Astrocyte (in vitro differentiated cells and primary cell): ENCODE data around the gene SCYGR1. TPM values are rescaled to one million over a fixed set of nuclear protein-coding genes. Genes with fewer than 3 reads are reported as not detected.

Experiments
- DNase-seq: peaks from one replicate; pipeline ENCODE4 v3.0.0-alpha.2; 2010; ENCODE audit warnings: low read depth
- FAIRE-seq: peaks from 2 replicates; lab custom pipeline; 2011; peaks lifted over from hg19 to GRCh38; lab: Jason Lieb, UNC
- H2AFZ ChIP-seq: 2 replicates; pipeline ENCODE4 v1.6.0; 2012; ENCODE audit warnings: low read depth, low read length, inconsistent platforms
- H3K27ac ChIP-seq: 2 replicates; pipeline ENCODE4 v1.5.1; 2011; ENCODE audit warnings: low read depth, low read length, inconsistent platforms
- H3K27me3 ChIP-seq: 2 replicates; pipeline ENCODE4 v1.6.0; 2011; ENCODE audit warnings: low read length, inconsistent platforms; ENCODE audit not compliant: insufficient read depth
- H3K36me3 ChIP-seq: 2 replicates; pipeline ENCODE4 v1.5.1; 2011; ENCODE audit warnings: low read length, inconsistent platforms; ENCODE audit not compliant: insufficient read depth
- H3K4me1 ChIP-seq: 2 replicates; pipeline ENCODE4 v1.5.1; 2011; ENCODE audit warnings: low read length, inconsistent platforms; ENCODE audit not compliant: insufficient read depth
- H3K4me2 ChIP-seq: 2 replicates; pipeline ENCODE4 v1.6.0; 2012; ENCODE audit warnings: low read length, inconsistent platforms
- H3K4me3 ChIP-seq: 2 replicates; pipeline ENCODE4 v1.5.1; 2011; ENCODE audit warnings: low read depth, mild to moderate bottlenecking, low read length, inconsistent platforms; ENCODE audit not compliant: insufficient read depth
- H3K79me2 ChIP-seq: 2 replicates; pipeline ENCODE4 v1.6.0; 2012; ENCODE audit warnings: mild to moderate bottlenecking, low read length, inconsistent platforms; ENCODE audit not compliant: insufficient read depth
- H3K9ac ChIP-seq: 2 replicates; pipeline ENCODE4 v1.6.0; 2012; ENCODE audit warnings: mild to moderate bottlenecking, low read length, inconsistent platforms
- H3K9me3 ChIP-seq: 2 replicates; pipeline ENCODE4 v1.5.1; 2012; ENCODE audit warnings: low read depth, mild to moderate bottlenecking, low read length, inconsistent platforms; ENCODE audit not compliant: insufficient read depth
- H4K20me1 ChIP-seq: 2 replicates; pipeline ENCODE4 v1.6.0; 2012; ENCODE audit warnings: low read length, inconsistent platforms; ENCODE audit not compliant: insufficient read depth
- H3K27ac Mint-ChIP-seq: one replicate; pipeline ENCODE4 v1.8.0; 2021; ENCODE audit warnings: mild to moderate bottlenecking, mixed read lengths; ENCODE audit not compliant: unreplicated experiment
- H3K27me3 Mint-ChIP-seq: one replicate; pipeline ENCODE4 v1.8.0; 2021; ENCODE audit warnings: low read depth, mixed read lengths; ENCODE audit not compliant: unreplicated experiment
- H3K36me3 Mint-ChIP-seq: one replicate; pipeline ENCODE4 v1.8.0; 2021; ENCODE audit warnings: low read depth, mixed read lengths; ENCODE audit not compliant: unreplicated experiment
- H3K4me1 Mint-ChIP-seq: one replicate; pipeline ENCODE4 v1.8.0; 2021; ENCODE audit warnings: low read depth, mixed read lengths; ENCODE audit not compliant: unreplicated experiment
- H3K4me3 Mint-ChIP-seq: one replicate; pipeline ENCODE4 v1.8.0; 2021; ENCODE audit warnings: mild to moderate bottlenecking, moderate library complexity, mixed read lengths; ENCODE audit not compliant: unreplicated experiment
- H3K9me3 Mint-ChIP-seq: one replicate; pipeline ENCODE4 v1.8.0; 2021; ENCODE audit warnings: mild to moderate bottlenecking, mixed read lengths; ENCODE audit not compliant: unreplicated experiment
- EZH2 ChIP-seq: IDR thresholded peaks from 2 replicates; pipeline ENCODE4 v1.6.1; 2012; ENCODE audit warnings: mild to moderate bottlenecking, low read length, inconsistent platforms; ENCODE audit not compliant: insufficient read depth
- total RNA-seq: library from RNA; stranded (reverse); gene quantifications from 2 replicates; pipeline ENCODE4 v1.2.1, GENCODE V29; 2021
- TF ChIP-seq, protein P1 (sequence below): IDR thresholded peaks from 2 replicates; pipeline ENCODE4 v1.5.1; 2011; ENCODE audit warnings: low read depth, mild to moderate bottlenecking, inconsistent platforms, low read length, moderate library complexity; ENCODE audit not compliant: insufficient read depth

The SCYGR1 gene
- total RNA-seq, 1 donor from 2014 or later: not detected

DNA sequence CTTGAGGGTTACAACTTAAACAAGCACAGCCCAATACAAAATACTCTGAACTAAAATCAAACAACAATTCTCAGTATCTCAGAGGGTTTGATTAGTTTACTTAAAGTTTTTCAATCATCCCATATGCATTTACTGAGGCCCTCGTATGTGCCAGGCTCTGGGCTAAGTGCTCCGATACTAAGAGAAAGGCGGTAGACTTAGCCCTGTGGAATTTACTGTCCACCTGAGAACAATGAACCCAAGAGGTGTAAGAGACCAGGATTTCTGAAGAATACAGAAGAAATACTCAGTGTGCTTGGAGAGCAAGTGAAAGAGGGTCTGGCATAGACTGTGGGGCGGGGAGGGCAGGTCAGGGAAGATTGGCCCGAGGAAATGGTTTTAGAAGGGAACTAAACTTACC is 25.1 kb upstream of the SCYGR1 start:
- H3K27ac ChIP-seq: no peak overlapping the region
- H3K36me3 Mint-ChIP-seq: no peaks in the 10 kb centered on the region
- no peaks in the 10 kb centered on the region for H4K20me1 ChIP-seq
- DNase-seq (no peak), FAIRE-seq (no peak)
- H3K4me1 ChIP-seq: peaks cover 24% of the 10 kb centered on the region
- H2AFZ ChIP-seq: no peak overlapping the region
- no peaks in the 10 kb centered on the region for H3K27me3 Mint-ChIP-seq
- H3K4me2 ChIP-seq: no peak overlapping the region
- no peaks in the 10 kb centered on the region for H3K9me3 Mint-ChIP-seq
- no peaks in the 10 kb centered on the region for H3K36me3 ChIP-seq
- no peak for TF ChIP-seq EZH2
- TF ChIP-seq, protein P1, sequence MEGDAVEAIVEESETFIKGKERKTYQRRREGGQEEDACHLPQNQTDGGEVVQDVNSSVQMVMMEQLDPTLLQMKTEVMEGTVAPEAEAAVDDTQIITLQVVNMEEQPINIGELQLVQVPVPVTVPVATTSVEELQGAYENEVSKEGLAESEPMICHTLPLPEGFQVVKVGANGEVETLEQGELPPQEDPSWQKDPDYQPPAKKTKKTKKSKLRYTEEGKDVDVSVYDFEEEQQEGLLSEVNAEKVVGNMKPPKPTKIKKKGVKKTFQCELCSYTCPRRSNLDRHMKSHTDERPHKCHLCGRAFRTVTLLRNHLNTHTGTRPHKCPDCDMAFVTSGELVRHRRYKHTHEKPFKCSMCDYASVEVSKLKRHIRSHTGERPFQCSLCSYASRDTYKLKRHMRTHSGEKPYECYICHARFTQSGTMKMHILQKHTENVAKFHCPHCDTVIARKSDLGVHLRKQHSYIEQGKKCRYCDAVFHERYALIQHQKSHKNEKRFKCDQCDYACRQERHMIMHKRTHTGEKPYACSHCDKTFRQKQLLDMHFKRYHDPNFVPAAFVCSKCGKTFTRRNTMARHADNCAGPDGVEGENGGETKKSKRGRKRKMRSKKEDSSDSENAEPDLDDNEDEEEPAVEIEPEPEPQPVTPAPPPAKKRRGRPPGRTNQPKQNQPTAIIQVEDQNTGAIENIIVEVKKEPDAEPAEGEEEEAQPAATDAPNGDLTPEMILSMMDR: no peak
- H3K4me3 ChIP-seq: no peak overlapping the region
- H3K4me3 Mint-ChIP-seq: no peak overlapping the region
- peak overlapping the region; percentile 41 for H3K27ac Mint-ChIP-seq
- peaks cover 35% of the 10 kb centered on the region for H3K4me1 Mint-ChIP-seq
- no peaks in the 10 kb centered on the region for H3K27me3 ChIP-seq
- H3K9ac ChIP-seq: no peak overlapping the region
- no peaks in the 10 kb centered on the region for H3K79me2 ChIP-seq
- no peaks in the 10 kb centered on the region for H3K9me3 ChIP-seq

DNA sequence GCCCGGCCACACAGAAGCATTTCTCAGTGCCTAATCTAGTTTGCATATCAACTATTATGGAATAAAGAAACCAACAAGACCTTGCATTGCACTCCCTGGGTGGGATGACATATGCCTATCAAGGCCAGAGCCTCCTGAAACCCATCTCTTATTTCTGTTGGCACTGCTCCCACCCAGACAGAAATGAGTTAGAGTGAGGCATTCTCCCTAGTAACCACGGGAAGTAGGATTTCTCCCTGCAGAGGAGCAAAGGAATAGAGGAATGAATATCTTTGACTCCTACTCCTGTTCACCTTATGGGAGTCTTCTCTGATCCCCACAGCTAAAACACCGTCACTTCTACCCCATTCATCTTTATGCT is 24.2 kb upstream of the SCYGR1 start:
- Mint-ChIP-seq H3K27me3 (no peaks in the 10 kb centered on the region), H3K4me3 (no peak overlapping the region), H3K27ac (peak overlapping the region; percentile 93), H3K9me3 (no peaks in the 10 kb centered on the region), H3K36me3 (no peaks in the 10 kb centered on the region), H3K4me1 (peaks cover 35% of the 10 kb centered on the region)
- Histone ChIP-seq H4K20me1 (no peaks in the 10 kb centered on the region), H3K27me3 (no peaks in the 10 kb centered on the region), H3K79me2 (no peaks in the 10 kb centered on the region), H3K36me3 (no peaks in the 10 kb centered on the region), H3K27ac (no peak overlapping the region), H3K9ac (no peak overlapping the region), H3K4me2 (peak overlapping the region; percentile 24), H3K4me3 (no peak overlapping the region), H2AFZ (no peak overlapping the region), H3K9me3 (no peaks in the 10 kb centered on the region), H3K4me1 (peaks cover 25% of the 10 kb centered on the region)
- no peak for FAIRE-seq
- peak; percentile 35 for DNase-seq
- TF ChIP-seq, protein P1: no peak
- no peak for TF ChIP-seq EZH2

DNA sequence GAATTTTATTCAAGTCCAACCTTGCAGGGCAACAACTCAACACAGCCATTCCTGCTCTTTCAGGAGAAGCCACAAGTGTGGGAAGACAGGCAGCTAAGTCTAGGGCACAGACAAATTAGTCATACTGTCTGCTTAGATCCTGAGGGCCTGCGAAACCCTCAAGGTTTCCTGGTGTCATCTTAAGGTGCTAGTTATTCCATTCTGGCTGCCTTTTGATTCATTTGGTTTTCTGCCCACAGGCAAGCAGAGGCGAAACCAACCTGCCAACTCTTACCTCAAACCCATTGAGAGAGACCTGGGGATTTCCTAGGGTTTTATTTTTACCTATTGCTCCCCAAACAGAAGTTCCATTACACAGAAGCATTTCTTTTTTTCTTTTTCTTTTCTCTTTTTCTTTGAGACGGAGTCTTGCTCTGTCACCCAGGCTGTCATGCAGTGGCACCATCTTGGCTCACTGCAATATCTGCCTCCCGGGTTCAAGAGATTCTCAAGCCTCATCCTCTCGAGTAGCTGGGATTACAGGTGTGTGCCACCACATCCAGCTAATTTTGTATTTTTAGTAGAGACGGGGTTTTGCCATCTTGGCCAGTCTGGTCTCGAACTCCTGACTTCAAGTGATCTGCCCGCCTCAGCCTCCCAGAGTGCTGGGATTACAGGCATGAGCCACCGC is 23.7 kb upstream of the SCYGR1 start:
- H4K20me1 ChIP-seq: no peaks in the 10 kb centered on the region
- H3K9ac ChIP-seq: no peak overlapping the region
- DNase-seq (peak; percentile 88), FAIRE-seq (no peak)
- H3K79me2 ChIP-seq: no peaks in the 10 kb centered on the region
- Mint-ChIP-seq H3K9me3 (no peaks in the 10 kb centered on the region), H3K27me3 (no peaks in the 10 kb centered on the region), H3K36me3 (no peaks in the 10 kb centered on the region), H3K27ac (peak overlapping the region; percentile 93), H3K4me3 (no peak overlapping the region), H3K4me1 (peaks cover 40% of the 10 kb centered on the region)
- no peaks in the 10 kb centered on the region for H3K27me3 ChIP-seq
- no peaks in the 10 kb centered on the region for H3K9me3 ChIP-seq
- no peaks in the 10 kb centered on the region for H3K36me3 ChIP-seq
- H3K4me2 ChIP-seq: peak overlapping the region; percentile 24
- no peak overlapping the region for H3K4me3 ChIP-seq
- H3K27ac ChIP-seq: no peak overlapping the region
- peaks cover 30% of the 10 kb centered on the region for H3K4me1 ChIP-seq
- TF ChIP-seq, protein P1: no peak
- TF ChIP-seq EZH2: no peak
- H2AFZ ChIP-seq: no peak overlapping the region
